Heart left ventricle (tissue), 13 donors: ENCODE data around the gene SFTPD.

ENCODE experiments used
- POLR2A ChIP-seq, 2 donors: fragments of 450-650 bp; IDR thresholded peaks; one replicate each; pipeline ENCODE4 v1.6.1; 2017; ENCODE audit warnings: antibody characterized with exemption in 2 of 2, mild to moderate bottlenecking in 2 of 2, moderate library complexity in 2 of 2
- TF ChIP-seq, protein P1 (sequence below), 12 donors: fragments of 200-600 bp; sonication (generic) in 4 of 12; IDR thresholded peaks; one replicate each; pipeline versions ENCODE4 v1.5.0 to v1.8.0; 2018 to 2022; ENCODE audit warnings: antibody characterized with exemption in 12 of 12, mild to moderate bottlenecking in 5 of 12
- donor health status: ischemic (EF 13 %, LVEDD 7.1; RV severe dilation, severe dysfunction).
- donor health status: DM: no; HTN: yes; CAD: no.
- donor health status: DM: no; HTN: no; CAD: no.
- donor health status: ischemic (EF 25% LVEDD 6.9; RV normal size, moderate dysfunction).
- donor health status: ischemic (EF 25% LVEDD 5.7; RV mildly dilated, moderate dysfunction).
- donor health status: ischemic (EF 35%, LVEDD 5.7; RV mildly dilated, moderate dysfunction).
- donor health status: nonischemic (EF 11% LVEDD 7.7; RV severe dilation, severe dysfunction).
- donor health status: DM: yes; HTN: yes; CAD: no.
- donor health status: PGD.
- donor health status: ischemic (EF 29% LVEDD 5.4; RV normal size, mild dysfunction).
- donor health status: nonischemic (EF 23%, LVEDD 6.1; RV moderate dilation, normal function).

DNA sequence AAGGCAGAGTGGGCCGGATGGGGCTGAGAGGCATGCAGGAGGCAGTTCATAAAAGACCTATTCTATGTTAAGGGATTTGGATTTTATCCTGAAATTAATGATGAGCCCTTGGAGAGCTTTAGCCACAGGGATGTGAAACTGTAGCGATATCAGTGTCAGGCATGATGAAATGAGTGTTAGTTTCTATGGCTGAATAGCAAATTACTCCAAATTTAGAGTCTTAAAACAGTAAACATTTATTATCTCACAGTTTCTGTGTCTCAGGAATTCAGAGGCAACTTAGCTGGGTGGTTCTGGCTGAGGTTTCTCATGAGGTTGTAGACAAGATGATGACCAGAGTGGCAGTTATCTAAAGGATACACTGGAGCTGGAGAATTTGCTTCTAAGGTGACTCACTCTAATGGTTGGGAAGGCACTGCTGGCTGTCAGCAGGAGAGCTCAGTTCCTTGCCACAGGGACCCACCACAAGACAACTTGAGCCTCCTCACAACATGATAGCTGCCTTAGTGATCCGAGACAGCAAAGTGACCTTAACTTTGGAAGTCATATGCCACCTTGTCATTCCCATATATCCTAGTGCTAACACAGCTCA lies 36.7 kb upstream of the SFTPD start:
- TF ChIP-seq, protein P1, sequence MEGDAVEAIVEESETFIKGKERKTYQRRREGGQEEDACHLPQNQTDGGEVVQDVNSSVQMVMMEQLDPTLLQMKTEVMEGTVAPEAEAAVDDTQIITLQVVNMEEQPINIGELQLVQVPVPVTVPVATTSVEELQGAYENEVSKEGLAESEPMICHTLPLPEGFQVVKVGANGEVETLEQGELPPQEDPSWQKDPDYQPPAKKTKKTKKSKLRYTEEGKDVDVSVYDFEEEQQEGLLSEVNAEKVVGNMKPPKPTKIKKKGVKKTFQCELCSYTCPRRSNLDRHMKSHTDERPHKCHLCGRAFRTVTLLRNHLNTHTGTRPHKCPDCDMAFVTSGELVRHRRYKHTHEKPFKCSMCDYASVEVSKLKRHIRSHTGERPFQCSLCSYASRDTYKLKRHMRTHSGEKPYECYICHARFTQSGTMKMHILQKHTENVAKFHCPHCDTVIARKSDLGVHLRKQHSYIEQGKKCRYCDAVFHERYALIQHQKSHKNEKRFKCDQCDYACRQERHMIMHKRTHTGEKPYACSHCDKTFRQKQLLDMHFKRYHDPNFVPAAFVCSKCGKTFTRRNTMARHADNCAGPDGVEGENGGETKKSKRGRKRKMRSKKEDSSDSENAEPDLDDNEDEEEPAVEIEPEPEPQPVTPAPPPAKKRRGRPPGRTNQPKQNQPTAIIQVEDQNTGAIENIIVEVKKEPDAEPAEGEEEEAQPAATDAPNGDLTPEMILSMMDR (IDR thresholded peaks at IDR 0.05) = no peak
- no peak for TF ChIP-seq POLR2A (IDR thresholded peaks at IDR 0.05)
